Effector CD8-positive, alpha-beta T cell (primary cell): ENCODE results near the gene PTPRS.
"Not testable (repeated sequence)": the region's sequence is repeated elsewhere in the genome, so short reads cannot be mapped to it uniquely, and the experiment has no call there.

Experiments
- DNase-seq: peaks from one replicate; lab custom pipeline; 2025; lab: John Stamatoyannopoulos, UW

The PTPRS gene

DNA sequence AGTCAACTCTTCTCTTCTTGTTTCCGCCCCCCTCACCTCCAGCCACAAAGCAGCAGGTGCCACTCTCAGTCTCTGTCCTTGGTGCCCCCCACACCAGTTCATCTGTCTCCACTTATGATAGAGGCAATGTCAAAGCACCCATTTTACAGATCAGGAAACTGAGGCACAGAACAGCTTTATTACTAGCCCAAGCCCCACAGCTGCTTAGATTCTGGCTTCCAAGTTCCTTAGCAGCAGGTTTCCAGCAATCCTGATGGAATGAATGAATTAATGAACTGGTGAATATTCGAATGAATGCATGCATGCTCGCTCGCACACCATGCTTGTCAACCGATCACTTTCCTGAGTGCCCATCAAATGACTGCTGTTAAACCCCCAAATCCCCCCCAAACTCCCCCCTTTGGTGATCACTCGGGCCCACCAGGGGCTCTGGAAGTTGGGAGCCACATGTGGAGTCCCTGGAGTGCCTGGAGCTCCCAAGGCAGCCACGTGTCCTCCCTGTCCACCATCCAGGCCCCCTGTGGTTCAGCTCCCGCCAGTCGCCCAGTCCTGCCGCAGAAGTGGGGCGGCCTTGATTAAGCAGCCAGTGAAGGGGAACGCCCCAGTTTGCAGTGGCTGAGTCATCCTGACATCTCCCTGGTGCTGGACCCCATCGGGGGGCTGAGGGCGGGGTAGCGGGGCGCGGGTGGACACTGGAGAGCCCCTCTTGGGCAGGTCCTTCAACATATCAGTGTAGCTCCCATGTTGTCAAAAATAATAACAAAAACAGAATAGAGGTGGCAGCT is 6.8 kb downstream of the PTPRS start:
- no peak for DNase-seq

DNA sequence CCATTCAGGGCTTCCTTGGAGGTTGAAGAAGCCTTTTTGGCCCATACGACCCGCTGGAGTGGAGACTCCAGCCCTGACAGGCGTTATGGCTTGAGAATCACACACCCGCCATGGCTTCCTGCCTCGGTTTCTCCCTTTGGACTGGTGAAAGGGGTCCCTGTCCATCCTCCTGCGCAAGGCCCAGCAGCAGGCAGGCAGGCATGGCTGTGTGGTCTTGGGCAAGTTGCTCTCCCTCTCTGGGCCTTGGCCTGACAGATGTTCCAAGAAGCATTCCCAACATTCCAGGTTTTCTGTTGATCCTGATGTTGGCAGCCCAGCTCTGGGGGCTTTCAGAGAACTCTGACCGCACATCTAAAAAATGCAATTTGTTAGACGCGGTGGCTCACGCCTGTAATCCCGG is 8.1 kb downstream of the PTPRS start:
- no peak for DNase-seq

DNA sequence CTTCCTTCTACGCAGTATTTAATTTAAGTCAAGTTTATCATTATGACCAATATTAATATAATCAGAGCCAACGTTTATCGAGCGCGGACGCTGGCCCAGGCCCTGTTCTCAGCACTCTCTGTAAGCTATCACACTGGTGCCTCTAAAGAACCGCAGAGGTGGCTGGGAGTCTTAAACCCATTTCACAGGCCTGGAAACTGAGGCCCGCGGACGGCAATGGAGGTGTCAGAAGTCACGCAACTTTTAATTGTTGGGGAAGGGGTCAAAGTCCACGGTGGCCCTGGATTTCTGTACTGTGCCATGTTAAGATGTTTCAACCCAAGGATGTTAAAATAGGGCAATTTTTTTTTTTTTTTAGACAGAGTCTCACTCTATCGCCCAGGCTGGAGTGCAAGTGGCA is 8.8 kb downstream of the PTPRS start:
- DNase-seq = no peak

- DNase-seq = no peak
These were observed 10.3 kb downstream of the PTPRS start for GRCh38 chr19:5330307-5330720.

DNA sequence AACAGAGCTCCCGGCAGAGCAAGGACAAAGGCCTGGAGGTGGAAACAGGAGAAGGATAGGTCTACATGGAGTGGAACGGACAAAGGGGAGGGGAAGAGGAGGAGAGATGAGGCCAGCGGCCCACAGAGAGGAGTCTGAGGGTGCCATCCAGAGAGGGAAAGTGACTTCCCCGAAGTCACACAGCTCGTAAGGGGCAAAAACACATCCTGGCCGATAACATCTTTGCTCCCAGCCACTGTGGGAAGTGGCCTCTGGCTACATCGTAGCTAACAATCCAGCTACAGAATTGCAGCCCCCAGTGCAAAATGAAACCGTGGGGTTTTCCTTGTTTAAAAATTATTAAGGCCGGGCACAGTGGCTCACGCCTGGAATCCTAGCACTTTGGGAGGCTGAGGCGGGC is 11.5 kb downstream of the PTPRS start:
- DNase-seq = no peak

GRCh38 chr19:5328407-5328806 is 12.2 kb downstream of the PTPRS start:
- DNase-seq = not testable (repeated sequence)

- DNase-seq = no peak
These were observed 13.5 kb downstream of the PTPRS start for GRCh38 chr19:5326986-5327623.

- no peak for DNase-seq
These were observed 14.1 kb downstream of the PTPRS start for GRCh38 chr19:5326545-5326944.

GRCh38 chr19:5324947-5325346 is 15.7 kb downstream of the PTPRS start:
- no peak for DNase-seq

- DNase-seq = no peak
These were observed 17.2 kb downstream of the PTPRS start for GRCh38 chr19:5323475-5323811.

DNA sequence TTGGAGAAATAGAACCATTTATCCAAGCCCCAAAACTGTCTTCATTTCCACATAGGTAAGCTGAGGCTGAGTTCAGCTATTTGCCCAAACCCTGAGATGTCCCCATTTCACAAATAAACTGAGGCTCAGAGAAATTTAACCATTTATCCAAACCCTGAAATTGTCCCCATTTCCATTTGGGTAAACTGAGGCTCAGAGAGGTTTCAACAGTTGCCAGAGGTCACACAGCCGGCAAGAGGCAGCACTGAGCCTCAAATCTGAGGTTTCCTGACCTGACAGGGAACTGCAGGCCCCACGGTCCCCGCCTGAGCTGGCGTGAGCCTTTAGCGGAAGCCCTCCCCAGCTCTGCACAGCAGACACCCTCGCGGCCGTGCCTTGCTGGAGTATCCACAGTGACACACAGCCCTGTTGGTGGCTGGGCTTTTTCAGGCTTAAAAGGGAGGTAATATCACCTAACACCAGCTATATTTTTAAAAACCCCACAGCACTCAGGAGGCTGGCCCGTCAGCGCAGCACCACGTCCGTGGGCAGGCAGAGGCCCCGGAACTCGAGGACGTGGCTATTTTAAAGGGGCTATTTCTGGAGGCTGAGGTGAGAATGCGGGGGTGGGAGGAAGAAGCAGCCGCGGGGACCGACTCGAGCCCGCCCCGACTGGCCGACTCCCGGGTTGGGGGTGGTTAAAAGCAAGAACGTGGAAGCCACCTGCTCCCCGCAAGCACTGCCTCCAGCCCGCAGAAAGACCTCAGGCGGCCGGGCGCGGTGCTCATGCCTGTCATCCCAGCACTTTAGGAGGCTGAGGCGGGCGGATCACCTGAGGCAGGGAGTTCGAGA is 18.5 kb downstream of the PTPRS start:
- no peak for DNase-seq

DNA sequence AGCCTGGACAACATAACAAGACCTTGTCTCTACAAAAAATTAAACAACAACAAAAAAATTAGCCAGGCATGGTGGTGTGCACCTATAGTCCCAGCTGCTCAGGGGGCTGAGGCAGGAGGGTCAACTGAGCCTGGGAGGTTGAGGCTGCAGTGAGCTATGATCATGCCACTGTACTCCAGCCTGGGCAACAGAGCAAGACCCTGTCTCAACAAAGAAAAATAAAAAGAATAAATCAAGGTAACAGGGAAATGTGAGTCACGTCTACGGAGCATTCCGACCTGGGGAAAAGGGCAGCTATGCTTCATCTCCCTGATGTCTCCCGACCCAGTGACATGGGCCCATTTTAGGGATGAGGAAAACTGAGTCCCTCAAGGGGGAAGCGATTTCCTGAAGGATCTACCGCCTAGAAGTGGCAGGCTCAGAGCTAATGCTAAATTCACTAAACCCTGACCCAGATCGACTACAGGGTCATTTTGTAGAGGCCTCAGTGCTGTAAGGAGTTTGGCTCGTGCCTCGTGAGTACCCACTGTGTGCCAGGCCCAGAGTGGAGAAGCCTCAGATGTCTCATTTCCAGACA is 19.5 kb downstream of the PTPRS start:
- no peak for DNase-seq

GRCh38 chr19:5319516-5319915 is 21.1 kb downstream of the PTPRS start:
- DNase-seq = no peak

- no peak for DNase-seq
These were observed 22.3 kb downstream of the PTPRS start for GRCh38 chr19:5318306-5318705.

GRCh38 chr19:5317321-5317720 is 23.3 kb downstream of the PTPRS start:
- no peak for DNase-seq

DNA sequence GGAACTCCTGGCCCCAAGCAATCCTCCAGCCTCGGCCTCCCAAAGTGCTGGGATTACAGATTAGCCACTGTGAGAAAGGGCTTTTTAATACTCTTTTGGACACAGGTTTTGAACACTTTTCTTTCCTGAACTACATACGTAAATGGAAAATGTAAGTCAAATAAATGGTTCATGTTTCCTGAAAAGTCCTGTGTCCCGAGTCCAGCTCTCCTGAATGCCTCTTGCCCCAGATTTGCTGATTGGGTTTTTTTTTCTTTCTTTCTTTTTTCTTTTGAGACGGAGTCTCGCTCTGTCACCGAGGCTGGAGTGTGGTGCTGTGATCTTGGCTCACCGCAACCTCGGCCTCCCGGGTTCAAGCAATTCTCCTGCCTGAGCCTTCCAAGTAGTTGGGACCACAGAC is 24.5 kb downstream of the PTPRS start:
- DNase-seq = no peak

DNA sequence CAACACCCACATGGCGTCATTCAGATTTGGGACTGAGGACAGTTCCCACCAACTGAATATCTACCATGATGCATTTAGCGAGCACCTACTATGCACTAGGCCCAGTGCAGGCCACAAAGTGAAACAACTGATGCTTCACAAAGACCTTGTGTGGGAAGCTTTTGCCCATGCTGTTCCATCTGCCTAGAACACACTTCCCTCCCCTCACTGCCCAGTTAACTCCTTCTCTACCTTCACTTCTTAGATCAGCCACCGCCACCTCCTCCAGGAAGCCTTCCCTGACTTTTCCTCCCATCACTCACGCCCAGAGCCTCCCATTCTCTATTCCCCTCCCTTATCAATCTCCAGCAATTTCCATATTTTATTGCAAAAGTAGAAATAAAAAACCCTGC is 25.7 kb downstream of the PTPRS start:
- DNase-seq = no peak

DNA sequence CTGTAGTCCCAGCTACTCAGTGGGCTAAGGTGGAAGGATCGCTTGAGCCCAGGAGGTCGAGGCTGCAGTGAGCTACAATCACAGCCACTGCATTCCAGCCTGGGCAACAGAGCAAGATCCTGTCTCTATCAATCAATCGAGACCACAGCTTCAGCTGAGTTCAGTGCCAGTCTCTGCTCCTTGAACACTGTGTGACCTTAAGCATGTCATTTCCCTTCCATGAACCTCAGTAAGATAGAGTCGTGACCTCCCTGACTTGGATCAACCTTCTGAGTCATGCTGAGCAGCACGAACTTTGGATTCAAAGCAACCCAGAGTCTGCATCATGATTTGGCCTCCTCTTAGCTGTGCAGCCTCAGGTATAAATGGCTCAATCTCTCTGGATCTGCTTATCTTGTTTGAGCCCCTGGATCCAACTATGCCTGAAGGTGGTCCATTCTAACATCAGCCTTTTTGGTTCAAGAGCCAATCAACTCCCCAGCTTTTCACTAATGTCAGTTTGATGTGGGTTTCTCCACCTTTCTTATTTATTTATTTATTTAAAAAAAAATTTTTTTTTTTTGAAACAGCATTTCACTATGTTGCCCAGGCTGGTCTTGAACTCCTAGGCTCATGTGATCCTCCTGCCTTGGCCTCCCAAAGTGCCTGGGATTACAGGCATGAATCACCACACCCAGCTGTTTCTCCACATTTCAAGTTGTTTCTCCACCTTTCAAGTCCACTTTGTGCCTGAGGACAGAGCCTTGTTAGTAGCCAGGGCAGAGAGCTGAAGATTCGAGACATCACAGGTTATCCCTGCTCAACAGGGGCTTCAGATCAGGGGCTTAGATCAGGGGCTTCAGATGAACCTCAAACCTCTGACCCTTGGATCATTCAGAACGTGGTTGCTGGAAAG is 26.4 kb downstream of the PTPRS start:
- DNase-seq = no peak

DNA sequence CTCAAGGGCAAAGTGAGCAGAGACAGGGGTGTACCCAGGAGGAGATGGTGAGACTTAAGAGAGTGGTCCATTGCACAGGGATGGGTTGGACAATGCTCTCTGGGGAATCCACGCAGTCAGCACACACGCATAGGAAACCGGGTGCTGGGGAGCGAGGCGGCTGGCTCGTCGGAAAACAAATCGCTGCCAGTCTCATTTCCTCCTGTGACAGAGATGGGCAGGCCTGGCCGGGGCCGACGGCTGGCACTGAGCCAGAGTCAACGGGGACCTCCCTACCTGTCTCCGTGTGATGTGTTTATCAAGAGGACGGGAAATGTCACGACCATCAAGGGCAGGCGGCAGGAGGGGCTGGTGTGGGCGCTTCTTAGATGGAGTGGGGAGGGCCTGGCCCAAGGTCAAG is 27.3 kb downstream of the PTPRS start:
- no peak for DNase-seq

DNA sequence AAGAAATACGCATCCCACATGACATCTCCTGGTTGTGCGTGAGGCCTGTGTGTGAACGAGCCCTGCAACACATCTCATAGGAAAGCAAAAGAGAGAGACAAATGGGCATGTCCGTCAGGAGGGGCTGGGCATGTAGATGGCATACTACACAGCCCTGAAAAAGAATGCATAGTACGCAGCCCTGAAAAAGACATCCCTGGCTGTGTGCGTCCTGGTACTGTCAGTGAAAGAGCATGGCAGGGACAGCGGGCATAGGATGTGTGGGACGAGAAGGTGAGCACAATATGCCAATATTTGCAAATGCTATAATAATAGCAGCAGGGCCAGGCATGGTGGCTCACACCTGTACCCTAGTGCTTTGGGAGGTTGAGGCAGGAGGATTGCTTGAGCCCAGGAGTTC is 28.6 kb downstream of the PTPRS start:
- DNase-seq = no peak

DNA sequence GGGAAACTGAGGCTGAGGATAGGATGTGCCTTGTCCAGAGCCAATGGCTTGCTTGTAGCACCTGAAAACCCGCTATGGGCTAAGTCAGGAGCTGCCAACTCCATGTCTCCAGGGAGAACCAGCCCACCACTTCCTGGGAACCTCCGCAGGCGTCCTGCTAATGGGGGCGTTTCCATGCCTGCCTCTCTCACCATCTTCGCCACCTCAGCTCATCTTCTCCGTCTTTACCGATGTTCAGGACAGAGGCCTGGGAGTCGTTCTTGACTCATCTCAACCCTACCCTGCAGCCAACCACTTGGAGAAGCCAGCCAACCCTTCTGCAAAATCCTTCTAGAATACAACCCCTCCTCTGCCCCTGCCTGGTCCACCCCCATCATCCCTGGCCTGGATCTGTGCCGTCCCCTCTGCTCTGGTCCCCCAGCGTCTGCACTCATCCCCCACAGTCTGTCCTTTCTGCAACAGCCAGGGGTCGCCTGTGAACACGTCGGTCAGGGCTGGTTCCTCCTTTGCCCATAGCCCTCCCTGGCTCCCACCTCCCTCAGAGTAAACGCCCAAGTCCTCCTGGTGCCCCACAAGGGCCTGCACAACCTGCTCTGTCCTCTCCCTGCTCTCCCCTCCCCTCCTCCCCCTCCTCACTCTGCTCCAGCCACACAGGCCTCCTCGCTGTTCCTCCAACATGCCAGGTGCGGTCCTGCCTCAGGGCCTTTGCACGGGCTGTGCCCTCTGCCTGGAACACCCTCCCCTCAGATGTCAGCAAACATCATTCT is 31.0 kb downstream of the PTPRS start:
- no peak for DNase-seq
